Measurements from ENCODE around the gene FAM161B. TPM values are rescaled to one million over a fixed set of nuclear protein-coding genes. Genes with fewer than 3 reads are reported as not detected.

FAM161B gene
- polyA plus RNA-seq, 2 of the 4 experiments (the other 2 are of a cell fraction): 1.6 TPM

- Histone ChIP-seq H3K4me3 (no peak overlapping the region), H3K4me1 (peaks cover 20% of the 10 kb centered on the region), H3K4me2 (no peak overlapping the region), H3K9me3 (no peaks in the 10 kb centered on the region), H3K27ac (no peak overlapping the region)
- FAIRE-seq (peak; percentile 13), ATAC-seq (no peak), DNase-seq (ENCODE audit: low read depth in 1 of 2, low spot score in 1 of 2) (no peak)
- ChIA-PET CTCF (interaction anchor here (1.3 kb wide), 1 partner anchor 16 kb away, joined by 3 read pairs; no protein-coding TSS in a partner anchor), POLR2A (no interaction called here)
- TF ChIP-seq EP300 (IDR thresholded peaks at IDR 0.05): no peak
- TF ChIP-seq REST (IDR thresholded peaks at IDR 0.05): no peak
- no peak for TF ChIP-seq HES2 (IDR thresholded peaks at IDR 0.05)
- no peak for TF ChIP-seq JUNB (IDR thresholded peaks at IDR 0.05)
- no peak for TF ChIP-seq HOXA7 (CRISPR knock-in tag; IDR thresholded peaks at IDR 0.05)
- TF ChIP-seq RNF2 (IDR thresholded peaks at IDR 0.05; ENCODE audit: borderline replicate concordance, low read depth): no peak
- TF ChIP-seq PBX3 (IDR thresholded peaks at IDR 0.05): no peak
- no peak for TF ChIP-seq CEBPB (IDR thresholded peaks at IDR 0.05)
- TF ChIP-seq MAFK (IDR thresholded peaks at IDR 0.05; ENCODE audit: partially characterized antibody): no peak
- no peak for TF ChIP-seq KDM1A (IDR thresholded peaks at IDR 0.05; ENCODE audit: low read depth)
- 75% methylated on average over 8 of the region's 8 CpGs for WGBS (ENCODE audit: missing lambda C conversion rate)
These were observed 65.3 kb downstream of the FAM161B start for GRCh38 chr14:73884438-73885190.

Small RNA genes within 50 kb of the gene (small RNA-seq; reads per million reads assigned to genes)
- 0 reads per million in 6 experiments for gene RF00019

Other genes with a start within 250 kb of the FAM161B start
- 20.8 and 21.2 TPM in 2 replicates for gene PNMA1, start 235.7 kb downstream of the FAM161B start, polyA plus RNA-seq (2011; rRNA removed)
- gene PNMA1, start 235.7 kb downstream of the FAM161B start, polyA plus RNA-seq (2017; fragmentation: RNase III; extraction: RNeasy Plus Mini Kit Qiagen cat#74134 plus additional on column Dnase treatment): 43.4 to 49.8 TPM (median 47.3 TPM) in 3 replicates
- 17.7 and 30.5 TPM in 2 replicates for gene PTGR2, start 98.3 kb downstream of the FAM161B start, polyA plus RNA-seq (2011; rRNA removed)
- gene PTGR2, start 98.3 kb downstream of the FAM161B start, polyA plus RNA-seq (2017; fragmentation: RNase III; extraction: RNeasy Plus Mini Kit Qiagen cat#74134 plus additional on column Dnase treatment): 11.3 to 14.0 TPM (median 13.5 TPM) in 3 replicates
- 70.8 and 87.7 TPM in 2 replicates for gene ZNF410, start 63.2 kb downstream of the FAM161B start, polyA plus RNA-seq (2011; rRNA removed)
- gene ZNF410, start 63.2 kb downstream of the FAM161B start, polyA plus RNA-seq (2017; fragmentation: RNase III; extraction: RNeasy Plus Mini Kit Qiagen cat#74134 plus additional on column Dnase treatment): 33.2 to 35.8 TPM (median 35.3 TPM) in 3 replicates
- 41.9 and 46.4 TPM in 2 replicates for gene COQ6, start 208 bp upstream of the FAM161B start, polyA plus RNA-seq (2011; rRNA removed)
- gene COQ6, start 208 bp upstream of the FAM161B start, polyA plus RNA-seq (2017; fragmentation: RNase III; extraction: RNeasy Plus Mini Kit Qiagen cat#74134 plus additional on column Dnase treatment): 24.8 to 28.8 TPM (median 26.1 TPM) in 3 replicates
- gene ENTPD5, start 69.2 kb upstream of the FAM161B start, polyA plus RNA-seq (2011; rRNA removed): 17.4 and 19.3 TPM in 2 replicates
- gene ENTPD5, start 69.2 kb upstream of the FAM161B start, polyA plus RNA-seq (2017; fragmentation: RNase III; extraction: RNeasy Plus Mini Kit Qiagen cat#74134 plus additional on column Dnase treatment): 5.7 to 6.6 TPM (median 6.0 TPM) in 3 replicates
- 3.4 and 4.9 TPM in 2 replicates for gene BBOF1, start 69.3 kb upstream of the FAM161B start, polyA plus RNA-seq (2011; rRNA removed)
- 5.8 to 6.1 TPM (median 5.9 TPM) in 3 replicates for gene BBOF1, start 69.3 kb upstream of the FAM161B start, polyA plus RNA-seq (2017; fragmentation: RNase III; extraction: RNeasy Plus Mini Kit Qiagen cat#74134 plus additional on column Dnase treatment)
- 8.1 and 8.6 TPM in 2 replicates for gene ALDH6A1, start 134.4 kb upstream of the FAM161B start, polyA plus RNA-seq (2011; rRNA removed)
- 2.4 to 3.3 TPM (median 2.4 TPM) in 3 replicates for gene ALDH6A1, start 134.4 kb upstream of the FAM161B start, polyA plus RNA-seq (2017; fragmentation: RNase III; extraction: RNeasy Plus Mini Kit Qiagen cat#74134 plus additional on column Dnase treatment)
- gene LIN52, start 134.9 kb upstream of the FAM161B start, polyA plus RNA-seq (2011; rRNA removed): 10.0 and 10.8 TPM in 2 replicates
- 7.7 to 9.3 TPM (median 9.3 TPM) in 3 replicates for gene LIN52, start 134.9 kb upstream of the FAM161B start, polyA plus RNA-seq (2017; fragmentation: RNase III; extraction: RNeasy Plus Mini Kit Qiagen cat#74134 plus additional on column Dnase treatment)

Measured in A549 (cell line).